ENCODE data around the gene TNFRSF4. TPM values are rescaled to one million over a fixed set of nuclear protein-coding genes. Genes with fewer than 3 reads are reported as not detected.

The TNFRSF4 gene
- total RNA-seq, 1 donor from 2014 or later: 0.40 TPM

GRCh38 chr1:1162597-1163537 is 51.1 kb downstream of the TNFRSF4 start:
- no peak for TF ChIP-seq CTCF (conservative IDR thresholded peaks at IDR 0.05; ENCODE audit: low read depth, low read length)
- DNase-seq (ENCODE audit: low read depth): no peak
- peak overlapping the region; percentile 88 for H3K4me3 ChIP-seq (ENCODE audit: low read depth, low read length)

GRCh38 chr1:1161683-1162079 is 52.3 kb downstream of the TNFRSF4 start:
- TF ChIP-seq CTCF (conservative IDR thresholded peaks at IDR 0.05; ENCODE audit: low read depth, low read length): no peak
- DNase-seq (ENCODE audit: low read depth): no peak
- H3K4me3 ChIP-seq (ENCODE audit: low read depth, low read length): no peak overlapping the region

Other genes starting within 250 kb of the TNFRSF4 start
- 3.1 and 6.8 TPM in 2 replicates for gene PLEKHN1, start 247.7 kb downstream of the TNFRSF4 start, total RNA-seq
- not detected in 2 replicates for gene PERM1, start 232.1 kb downstream of the TNFRSF4 start, total RNA-seq
- 141 and 193 TPM in 2 replicates for gene HES4, start 214.1 kb downstream of the TNFRSF4 start, total RNA-seq
- 66.0 and 75.6 TPM in 2 replicates for gene ISG15, start 200.7 kb downstream of the TNFRSF4 start, total RNA-seq
- 261 and 462 TPM in 2 replicates for gene AGRN, start 194.0 kb downstream of the TNFRSF4 start, total RNA-seq
- gene RNF223, start 139.8 kb downstream of the TNFRSF4 start, total RNA-seq: 0.36 and 1.6 TPM in 2 replicates
- 20.2 and 24.9 TPM in 2 replicates for gene C1orf159, start 98.1 kb downstream of the TNFRSF4 start, total RNA-seq
- not detected in 2 replicates for gene TTLL10, start 40.3 kb downstream of the TNFRSF4 start, total RNA-seq
- gene TNFRSF18, start 7.6 kb downstream of the TNFRSF4 start, total RNA-seq: 0.65 and 3.1 TPM in 2 replicates
- gene SDF4, start 17.8 kb upstream of the TNFRSF4 start, total RNA-seq: 149 and 156 TPM in 2 replicates
- 34.1 and 36.6 TPM in 2 replicates for gene B3GALT6, start 18.1 kb upstream of the TNFRSF4 start, total RNA-seq
- 1.7 and 5.1 TPM in 2 replicates for gene C1QTNF12, start 32.6 kb upstream of the TNFRSF4 start, total RNA-seq
- gene UBE2J2, start 59.7 kb upstream of the TNFRSF4 start, total RNA-seq: 49.3 and 84.1 TPM in 2 replicates
- 0.14 and 1.5 TPM in 2 replicates for gene SCNN1D, start 66.3 kb upstream of the TNFRSF4 start, total RNA-seq
- gene ACAP3, start 93.8 kb upstream of the TNFRSF4 start, total RNA-seq: 21.8 and 29.1 TPM in 2 replicates
- gene PUSL1, start 94.4 kb upstream of the TNFRSF4 start, total RNA-seq: 46.5 and 92.7 TPM in 2 replicates
- 58.7 and 118 TPM in 2 replicates for gene INTS11, start 110.5 kb upstream of the TNFRSF4 start, total RNA-seq
- gene CPTP, start 110.6 kb upstream of the TNFRSF4 start, total RNA-seq: 40.1 and 42.4 TPM in 2 replicates
- gene TAS1R3, start 117.1 kb upstream of the TNFRSF4 start, total RNA-seq: not detected in 2 replicates
- gene DVL1, start 135.3 kb upstream of the TNFRSF4 start, total RNA-seq: 78.6 and 113 TPM in 2 replicates
- 43.2 and 137 TPM in 2 replicates for gene MXRA8, start 144.4 kb upstream of the TNFRSF4 start, total RNA-seq
- gene AURKAIP1, start 161.1 kb upstream of the TNFRSF4 start, total RNA-seq: 258 and 347 TPM in 2 replicates
- gene CCNL2, start 185.2 kb upstream of the TNFRSF4 start, total RNA-seq: 47.3 and 96.3 TPM in 2 replicates
- 150 and 246 TPM in 2 replicates for gene MRPL20, start 193.1 kb upstream of the TNFRSF4 start, total RNA-seq
- 2.7 and 4.0 TPM in 2 replicates for gene ANKRD65, start 207.1 kb upstream of the TNFRSF4 start, total RNA-seq
- gene VWA1, start 221.5 kb upstream of the TNFRSF4 start, total RNA-seq: 41.6 and 56.3 TPM in 2 replicates
- under 0.01 and 0.36 TPM in 2 replicates for gene ATAD3C, start 235.5 kb upstream of the TNFRSF4 start, total RNA-seq

All from epithelial cell of proximal tubule (primary cell).